GM12878 (cell line): ENCODE data around the gene ARHGEF1. TPM values are rescaled to one million over a fixed set of nuclear protein-coding genes. Genes with fewer than 3 reads are reported as not detected.

ENCODE experiments used
- ATAC-seq: fragments of 200-7000 bp; cut with Tn5 transposase; 3 replicates; pipeline ENCODE4 v1.9.1; 2020; ENCODE audit warnings: mild to moderate bottlenecking, moderate library complexity
- BruUV-seq: library from RNA; stranded (reverse); fragments of 400-500 nt; replicated peaks from 2 replicates; lab custom pipeline; 2021; lab: Mats Ljungman, UMichigan
- CTCF ChIA-PET: fragments of 300-600 bp; sonication (Branson Sonifier 250); formaldehyde crosslinking; extraction: SDS; loops from one replicate; lab custom pipeline; 2021; ENCODE audit warnings: inconsistent platforms; lab: Yijun Ruan, JAX
- POLR2A ChIA-PET: fragments of 350-600 bp; formaldehyde crosslinking; extraction: SDS; loops from one replicate; lab custom pipeline; 2021; ENCODE audit warnings: inconsistent platforms; lab: Charles Lee
- RAD21 ChIA-PET: fragments of 300-600 bp; sonication (Branson Sonifier 250); formaldehyde crosslinking; loops from one replicate; lab custom pipeline; 2023; ENCODE audit warnings: antibody characterized with exemption; ENCODE audit not compliant: unreplicated experiment; lab: Charles Lee
- SMC1A ChIA-PET: fragments of 300-600 bp; sonication (Branson Sonifier 250); formaldehyde crosslinking; loops from one replicate; lab custom pipeline; 2023; ENCODE audit not compliant: unreplicated experiment, uncharacterized antibody; lab: Charles Lee
- DNase-seq: peaks from one replicate; pipeline ENCODE4 v3.0.0-alpha.2; 2011; ENCODE audit warnings: low read depth, low spot score
- FAIRE-seq: peaks from 3 replicates; lab custom pipeline; 2011; peaks lifted over from hg19 to GRCh38; lab: Jason Lieb, UNC
- H2AFZ ChIP-seq: 2 replicates; pipeline ENCODE4 v1.6.0; 2011; ENCODE audit warnings: low read depth, low read length, control low read depth; ENCODE audit not compliant: control insufficient read depth
- H3K27ac ChIP-seq: 2 replicates; pipeline ENCODE4 v1.5.1; 2011; ENCODE audit warnings: control low read depth; ENCODE audit not compliant: control insufficient read depth, insufficient read depth
- H3K27me3 ChIP-seq, 2 experiments: replicated peaks in 1 of 2; 2 replicates each; pipeline versions ENCODE4 v1.6.0 to v1.6.1; 2011; ENCODE audit warnings: low read length in 1 of 2; ENCODE audit not compliant: control insufficient read depth in 2 of 2, insufficient read depth in 2 of 2
- H3K36me3 ChIP-seq, 2 experiments: 2 replicates each; pipeline ENCODE4 v1.5.1; 2011; ENCODE audit warnings: low read length in 1 of 2; ENCODE audit not compliant: control insufficient read depth in 2 of 2, insufficient read depth in 2 of 2
- H3K4me1 ChIP-seq: 2 replicates; pipeline ENCODE4 v1.6.1; 2011; ENCODE audit warnings: mild to moderate bottlenecking, low read length, moderate library complexity, mixed read lengths; ENCODE audit not compliant: control insufficient read depth, insufficient read depth
- H3K4me2 ChIP-seq: 2 replicates; pipeline ENCODE4 v1.6.0; 2011; ENCODE audit warnings: control low read depth; ENCODE audit not compliant: control insufficient read depth, insufficient read depth
- H3K4me3 ChIP-seq: fragments of 200-600 bp; sonication (generic); 2 replicates; pipeline ENCODE4 v1.5.1; 2016
- H3K79me2 ChIP-seq: 2 replicates; pipeline ENCODE4 v1.6.0; 2011; ENCODE audit warnings: low read length; ENCODE audit not compliant: control insufficient read depth, insufficient read depth
- H3K9ac ChIP-seq: 2 replicates; pipeline ENCODE4 v1.8.0; 2011; ENCODE audit warnings: low read length, control low read depth, mixed read lengths; ENCODE audit not compliant: control insufficient read depth, insufficient read depth
- H3K9me3 ChIP-seq: replicated peaks from 3 replicates; pipeline ENCODE4 v1.5.1; 2011; ENCODE audit warnings: mild to moderate bottlenecking, low read length; ENCODE audit not compliant: control insufficient read depth, insufficient read depth
- H4K20me1 ChIP-seq: 2 replicates; pipeline ENCODE4 v1.6.0; 2011; ENCODE audit not compliant: control insufficient read depth, insufficient read depth
- CBFB ChIP-seq: IDR thresholded peaks from 2 replicates; pipeline ENCODE4 v1.6.1; 2016; ENCODE audit warnings: antibody characterized with exemption, low read depth
- EGR1 ChIP-seq, 2 experiments: IDR thresholded peaks; 1 replicate in 1 of 2; 2 replicates in 1 of 2; pipeline ENCODE4 v1.6.1; 2011 to 2012; ENCODE audit warnings: low read depth in 2 of 2, low read length in 2 of 2, borderline replicate concordance in 1 of 2, mild to moderate bottlenecking in 1 of 2, moderate library complexity in 1 of 2
- FOS ChIP-seq: IDR thresholded peaks from 3 replicates; pipeline ENCODE4 v1.6.1; 2011; ENCODE audit warnings: borderline replicate concordance; ENCODE audit not compliant: insufficient read length; ENCODE audit errors: extremely low read depth
- HDAC6 ChIP-seq: fragments of 200-600 bp; sonication (generic); IDR thresholded peaks from one replicate; pipeline ENCODE4 v1.8.0; 2017; ENCODE audit warnings: antibody characterized with exemption; ENCODE audit not compliant: unreplicated experiment
- MEF2A ChIP-seq: IDR thresholded peaks from 2 replicates; pipeline ENCODE4 v1.6.1; 2011; ENCODE audit warnings: low read depth, mild to moderate bottlenecking, low read length, moderate library complexity; ENCODE audit not compliant: insufficient read depth
- MEF2B ChIP-seq: fragments of 450-650 bp; IDR thresholded peaks from 2 replicates; pipeline ENCODE4 v1.6.1; 2018; ENCODE audit warnings: mild to moderate bottlenecking, moderate library complexity; ENCODE audit not compliant: partially characterized antibody, poor library complexity, severe bottlenecking
- NFIC ChIP-seq: IDR thresholded peaks from 2 replicates; pipeline ENCODE4 v1.6.1; 2012; ENCODE audit warnings: low read depth, mild to moderate bottlenecking, inconsistent platforms, low read length, moderate library complexity
- NR2F1 ChIP-seq: fragments of 450-650 bp; conservative IDR thresholded peaks from 2 replicates; pipeline ENCODE4 v1.6.1; 2017; ENCODE audit warnings: mild to moderate bottlenecking
- PAX8 ChIP-seq: fragments of 450-650 bp; IDR thresholded peaks from 2 replicates; pipeline ENCODE4 v1.6.1; 2017; ENCODE audit warnings: mild to moderate bottlenecking, moderate library complexity
- RUNX3 ChIP-seq: IDR thresholded peaks from 2 replicates; pipeline ENCODE4 v1.6.1; 2012; ENCODE audit warnings: low read length, inconsistent platforms
- SPI1 ChIP-seq: IDR thresholded peaks from 2 replicates; pipeline ENCODE4 v1.6.1; 2011; ENCODE audit warnings: low read depth, mild to moderate bottlenecking, low read length, moderate library complexity, borderline replicate concordance; ENCODE audit not compliant: insufficient read depth
- WGBS: methylation state at CpG from one replicate; pipeline ENCODE4 v1.1.6; 2016; ENCODE audit warnings: low lambda C conversion rate; ENCODE audit not compliant: insufficient replicate concordance, insufficient coverage; ENCODE audit errors: missing lambda C conversion rate; 5-methylcytosine and 5-hydroxymethylcytosine counted together
- in situ Hi-C: fragments of 300-500 bp; cut with MboI; formaldehyde crosslinking; loops from 9 replicates; pipeline ENCODE4 v1.14.3; 2018; ENCODE audit warnings: mixed read lengths
- intact Hi-C: fragments of 100-400 bp; cut with micrococcal nuclease; formaldehyde crosslinking; loops from one replicate; pipeline ENCODE4 v1.14.2; 2022; ENCODE audit not compliant: unreplicated experiment
- polyA plus RNA-seq, 11 experiments: library from polyadenylated mRNA; depleted of rRNA in 4 of 11; unstranded in 6 of 11; stranded (reverse) in 5 of 11; fragments of >200 nt; fragmentation: Nextera tagmentation in 4 of 11; fragmentation: Illumina TruSeq in 1 of 11; extraction: Ambion mirVana in 4 of 11; extraction: Trizol in 1 of 11; gene quantifications; 1 replicate in 1 of 11; 2 replicates in 10 of 11; pipeline versions ENCODE4 v1.2.1 to v1.2.3, GENCODE V29; 2011 to 2016; ENCODE audit warnings: inconsistent platforms in 2 of 11, missing spikeins in 2 of 11, low read depth in 1 of 11
- total RNA-seq, 4 experiments: library from RNA; depleted of rRNA in 3 of 4; stranded (reverse); fragments of >200 nt in 3 of 4; fragmentation: Illumina TruSeq in 1 of 4; extraction: Trizol in 1 of 4; gene quantifications; 2 replicates each; pipeline versions ENCODE4 v1.2.1 to v1.2.3, GENCODE V29; 2013 to 2021
- TF ChIP-seq, protein P1 (sequence below): fragments of 450-650 bp; IDR thresholded peaks from 2 replicates; pipeline ENCODE4 v1.6.1; 2017; ENCODE audit warnings: mild to moderate bottlenecking, moderate library complexity

The ARHGEF1 gene
- total and polyA plus RNA-seq, 10 of the 15 experiments (the other 5 are each of a cell fraction or from before 2014, with no cell fraction given): 1.2 to 207 (median 53.9) TPM

- in situ Hi-C loops: loop anchor here (25.0 kb wide), 1 partner anchor 1821 kb away; the partner anchor contains the start of gene SMG9
- Histone ChIP-seq H2AFZ (no peak overlapping the region), H3K4me2 (peak overlapping the region; percentile 86), H3K9me3 (no peaks in the 10 kb centered on the region; the same call in 2 of the 3 replicates), H3K4me1 (peaks cover 37% of the 10 kb centered on the region), H4K20me1 (no peaks in the 10 kb centered on the region), H3K36me3 (no peaks in the 10 kb centered on the region), H3K4me3 (peak overlapping the region; percentile 88; the same call in 1 of the 2 replicates), H3K27me3 (no peaks in the 10 kb centered on the region; a peak in 1 of 4 replicates), H3K9ac (peak overlapping the region; percentile 87), H3K27ac (peak overlapping the region; percentile 73), H3K79me2 (no peaks in the 10 kb centered on the region)
- no peak for DNase-seq
- CTCF ChIA-PET: interaction anchor here (1.1 to 10.0 kb wide), 3 partner anchors 55 to 405 kb away, joined by 3 to 98 read pairs (median 4); no protein-coding TSS in a partner anchor
- SMC1A ChIA-PET: interaction anchor here (0.7 to 1.2 kb wide), 3 partner anchors 17 to 632 kb away, joined by 3 read pairs; partner anchors contain the start of genes RABAC1 and RPS19
- ATAC-seq: no peak
- POLR2A ChIA-PET: interaction anchor here (0.6 to 1.2 kb wide), 2 partner anchors 60 to 68 kb away, joined by 6 to 7 read pairs; no protein-coding TSS in a partner anchor
- RAD21 ChIA-PET: interaction anchor here (1.0 kb wide), 1 partner anchor 66 kb away, joined by 5 read pairs; no protein-coding TSS in a partner anchor
- no peak for FAIRE-seq
- no TSS peak for BruUV-seq
- WGBS: 70% methylated on average over 9 of the region's 9 CpGs
- intact Hi-C loops: no loop called here
- peak; percentile 84 for TF ChIP-seq MEF2A
- TF ChIP-seq, protein P1, sequence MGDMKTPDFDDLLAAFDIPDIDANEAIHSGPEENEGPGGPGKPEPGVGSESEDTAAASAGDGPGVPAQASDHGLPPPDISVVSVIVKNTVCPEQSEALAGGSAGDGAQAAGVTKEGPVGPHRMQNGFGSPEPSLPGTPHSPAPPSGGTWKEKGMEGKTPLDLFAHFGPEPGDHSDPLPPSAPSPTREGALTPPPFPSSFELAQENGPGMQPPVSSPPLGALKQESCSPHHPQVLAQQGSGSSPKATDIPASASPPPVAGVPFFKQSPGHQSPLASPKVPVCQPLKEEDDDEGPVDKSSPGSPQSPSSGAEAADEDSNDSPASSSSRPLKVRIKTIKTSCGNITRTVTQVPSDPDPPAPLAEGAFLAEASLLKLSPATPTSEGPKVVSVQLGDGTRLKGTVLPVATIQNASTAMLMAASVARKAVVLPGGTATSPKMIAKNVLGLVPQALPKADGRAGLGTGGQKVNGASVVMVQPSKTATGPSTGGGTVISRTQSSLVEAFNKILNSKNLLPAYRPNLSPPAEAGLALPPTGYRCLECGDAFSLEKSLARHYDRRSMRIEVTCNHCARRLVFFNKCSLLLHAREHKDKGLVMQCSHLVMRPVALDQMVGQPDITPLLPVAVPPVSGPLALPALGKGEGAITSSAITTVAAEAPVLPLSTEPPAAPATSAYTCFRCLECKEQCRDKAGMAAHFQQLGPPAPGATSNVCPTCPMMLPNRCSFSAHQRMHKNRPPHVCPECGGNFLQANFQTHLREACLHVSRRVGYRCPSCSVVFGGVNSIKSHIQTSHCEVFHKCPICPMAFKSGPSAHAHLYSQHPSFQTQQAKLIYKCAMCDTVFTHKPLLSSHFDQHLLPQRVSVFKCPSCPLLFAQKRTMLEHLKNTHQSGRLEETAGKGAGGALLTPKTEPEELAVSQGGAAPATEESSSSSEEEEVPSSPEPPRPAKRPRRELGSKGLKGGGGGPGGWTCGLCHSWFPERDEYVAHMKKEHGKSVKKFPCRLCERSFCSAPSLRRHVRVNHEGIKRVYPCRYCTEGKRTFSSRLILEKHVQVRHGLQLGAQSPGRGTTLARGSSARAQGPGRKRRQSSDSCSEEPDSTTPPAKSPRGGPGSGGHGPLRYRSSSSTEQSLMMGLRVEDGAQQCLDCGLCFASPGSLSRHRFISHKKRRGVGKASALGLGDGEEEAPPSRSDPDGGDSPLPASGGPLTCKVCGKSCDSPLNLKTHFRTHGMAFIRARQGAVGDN: no peak
- TF ChIP-seq SPI1: 0 out of 2 replicates have a peak, but pooled peaks have one; percentile 6
- TF ChIP-seq PAX8: no peak
- peak; percentile 89 for TF ChIP-seq RUNX3
- no peak for TF ChIP-seq HDAC6
- peak; percentile 44 for TF ChIP-seq MEF2B
- no peak for TF ChIP-seq NR2F1
- peak; percentile 59; the same call in 1 of the 2 replicates for TF ChIP-seq CBFB
- peak; percentile 53; the same call in 1 of the 2 replicates for TF ChIP-seq NFIC
- 0 out of 3 replicates have a peak, but pooled peaks of 1 of the 2 experiments have one; percentile 1 for TF ChIP-seq EGR1 (IDR thresholded peaks at IDR 0.05; ENCODE audit: borderline replicate concordance in 1 of 2, low read depth in 2 of 2, low read length in 2 of 2)
- TF ChIP-seq FOS: no peak
Measured at GRCh38 chr19:41941410-41942202, 58.6 kb downstream of the ARHGEF1 start.
